CD4-positive, alpha-beta T cell treated with Interleukin-12 subunit alpha and Interleukin-12 subunit beta, for 1 hour (primary cell): ENCODE measurements around the gene WDR62.
"Not testable (repeated sequence)": the region's sequence is repeated elsewhere in the genome, so short reads cannot be mapped to it uniquely, and the experiment has no call there.

ENCODE experiments used
- DNase-seq: peaks from one replicate; pipeline ENCODE4 v3.0.0-alpha.2; 2020

WDR62 gene

GRCh38 chr19:36040495-36040894, 14.2 kb upstream of the WDR62 start:
- no peak for DNase-seq

DNA sequence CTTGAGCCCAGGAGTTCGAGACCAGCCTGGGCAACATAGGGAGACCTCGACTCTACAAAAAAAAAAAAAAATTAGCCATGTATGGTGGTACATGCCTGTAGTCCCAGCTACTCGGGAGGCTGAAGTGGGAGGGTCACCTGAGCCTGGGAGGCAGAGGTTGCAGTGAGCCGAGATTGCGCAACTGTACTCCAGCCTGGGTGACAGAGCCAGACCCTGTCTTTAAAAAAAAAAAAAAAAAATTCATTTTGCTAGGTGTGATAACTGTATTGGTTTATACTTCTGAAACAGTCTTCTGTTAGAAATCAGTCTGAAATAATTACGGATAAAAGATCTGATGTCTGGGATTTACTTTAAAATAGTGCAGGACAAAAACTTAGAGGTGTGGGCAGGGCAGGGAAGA, 13.6 kb upstream of the WDR62 start:
- DNase-seq, result not testable (repeated sequence)

DNA sequence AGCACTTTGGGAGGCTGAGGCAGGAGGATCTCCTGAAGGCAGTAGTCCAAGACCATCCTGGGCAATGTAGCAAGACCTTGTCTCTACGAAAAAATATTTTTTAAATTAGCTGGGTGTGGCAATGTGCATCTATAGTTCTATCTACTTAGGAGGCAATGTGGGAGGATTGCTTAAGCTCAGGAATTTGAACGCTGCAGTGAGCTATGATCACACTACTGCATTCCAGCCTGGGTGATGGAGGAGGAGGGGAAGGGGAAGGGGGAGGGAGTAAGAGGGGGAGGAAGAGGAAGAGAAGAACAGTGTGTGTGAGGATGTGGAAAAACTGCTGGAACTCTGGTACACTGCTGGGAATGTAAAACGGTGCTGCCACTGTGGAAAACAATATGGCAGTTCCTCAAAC, 12.9 kb upstream of the WDR62 start:
- DNase-seq, result no peak

DNA sequence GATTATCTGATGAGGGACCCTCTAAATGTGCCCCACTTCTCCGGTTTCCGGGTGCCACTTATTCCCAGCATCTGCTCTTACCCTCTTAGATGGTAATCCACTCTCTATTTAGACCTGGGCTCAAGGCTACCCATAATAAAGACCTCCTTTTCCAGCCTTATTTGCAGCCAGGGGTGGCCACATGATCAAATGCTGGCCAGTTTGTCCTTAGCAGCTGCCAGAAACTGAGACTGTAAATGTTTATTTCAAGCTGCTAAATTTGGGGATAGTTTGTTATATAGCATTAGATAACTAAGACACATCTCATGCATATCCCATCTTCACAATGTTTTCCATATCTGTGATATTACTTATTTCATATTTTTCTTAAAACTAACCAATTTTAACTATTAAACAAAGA, 10.7 kb upstream of the WDR62 start:
- DNase-seq, result no peak

DNA sequence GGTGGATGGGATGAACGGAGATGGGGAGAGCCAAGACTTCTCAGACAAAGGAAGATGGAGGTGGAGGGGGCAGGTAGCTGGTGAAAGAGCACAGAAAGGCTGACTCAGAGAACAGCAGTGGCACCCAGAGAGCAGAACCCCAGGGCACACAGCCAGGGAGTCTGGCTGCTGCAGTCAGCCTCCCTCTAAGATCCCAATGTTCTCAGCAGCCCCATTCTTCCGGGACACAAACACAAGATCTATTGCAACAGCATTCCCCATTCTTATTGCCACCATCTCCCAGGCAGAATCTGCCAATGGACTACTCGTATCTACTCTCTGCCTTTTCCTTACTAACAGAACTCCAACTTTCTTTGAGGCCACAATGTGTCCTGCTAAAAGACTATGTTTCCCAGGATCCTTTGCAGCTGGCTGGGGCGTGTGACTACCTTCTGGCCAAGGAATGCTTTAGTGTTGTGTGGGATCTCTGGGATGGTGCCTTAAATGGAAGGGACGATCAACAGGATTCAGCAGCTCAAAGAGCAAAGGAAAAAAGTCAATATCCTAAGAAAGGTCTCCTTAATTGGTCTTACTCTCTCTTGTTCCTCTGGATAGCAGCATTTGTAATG, 8.2 kb upstream of the WDR62 start:
- DNase-seq, result no peak

DNA sequence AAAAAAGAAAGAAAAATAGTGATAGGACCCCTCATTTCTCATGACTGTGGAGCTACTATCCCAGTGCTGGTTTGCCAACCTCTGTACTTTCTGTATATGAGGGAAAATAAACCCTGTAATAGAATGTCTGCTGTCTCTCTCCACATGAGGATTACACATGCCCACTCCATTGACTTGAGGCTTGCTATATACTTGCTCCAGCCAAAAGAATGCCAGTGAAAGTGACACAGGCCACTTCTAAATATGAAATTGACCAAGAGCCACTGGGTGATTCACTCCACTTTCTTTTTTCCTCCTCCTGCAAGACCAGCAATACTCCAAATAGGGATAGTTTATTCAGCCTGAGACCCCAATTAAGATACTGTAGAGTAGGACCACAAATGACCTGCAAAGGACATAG, 6.9 kb upstream of the WDR62 start:
- no peak for DNase-seq

- DNase-seq, result no peak
Measured at GRCh38 chr19:36049080-36049698, 5.5 kb upstream of the WDR62 start.

DNA sequence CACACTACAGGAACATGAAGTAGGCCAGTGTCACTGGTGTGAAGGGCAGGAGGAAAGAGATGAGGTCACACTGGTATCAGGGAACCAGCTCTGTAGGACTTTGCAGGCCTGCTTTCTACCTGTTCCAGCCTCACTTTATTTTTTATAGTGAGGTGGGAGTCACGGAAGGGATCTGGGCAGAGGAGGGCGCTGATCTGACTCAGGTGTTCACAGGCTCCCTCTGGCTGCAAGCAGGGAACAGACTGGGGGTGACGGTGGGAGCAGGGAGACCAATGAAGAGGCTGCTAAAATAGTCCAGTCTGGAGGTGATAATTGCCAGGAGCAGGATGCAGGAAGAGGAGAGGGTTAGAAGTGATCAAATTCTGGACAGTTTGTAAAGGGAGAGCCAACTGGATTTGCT, 3.5 kb upstream of the WDR62 start:
- DNase-seq, result no peak

- no peak for DNase-seq
Measured at GRCh38 chr19:36051637-36052036, 3.1 kb upstream of the WDR62 start.

- DNase-seq, result peak; percentile 100
Measured at GRCh38 chr19:36054119-36054732, 471 bp upstream of the WDR62 start, which contains the start of gene THAP8. Gene THAP8, minus strand, starts transcription at chr19:36054285. Its CDS starts 68 bp downstream, at chr19:36054217.

DNA sequence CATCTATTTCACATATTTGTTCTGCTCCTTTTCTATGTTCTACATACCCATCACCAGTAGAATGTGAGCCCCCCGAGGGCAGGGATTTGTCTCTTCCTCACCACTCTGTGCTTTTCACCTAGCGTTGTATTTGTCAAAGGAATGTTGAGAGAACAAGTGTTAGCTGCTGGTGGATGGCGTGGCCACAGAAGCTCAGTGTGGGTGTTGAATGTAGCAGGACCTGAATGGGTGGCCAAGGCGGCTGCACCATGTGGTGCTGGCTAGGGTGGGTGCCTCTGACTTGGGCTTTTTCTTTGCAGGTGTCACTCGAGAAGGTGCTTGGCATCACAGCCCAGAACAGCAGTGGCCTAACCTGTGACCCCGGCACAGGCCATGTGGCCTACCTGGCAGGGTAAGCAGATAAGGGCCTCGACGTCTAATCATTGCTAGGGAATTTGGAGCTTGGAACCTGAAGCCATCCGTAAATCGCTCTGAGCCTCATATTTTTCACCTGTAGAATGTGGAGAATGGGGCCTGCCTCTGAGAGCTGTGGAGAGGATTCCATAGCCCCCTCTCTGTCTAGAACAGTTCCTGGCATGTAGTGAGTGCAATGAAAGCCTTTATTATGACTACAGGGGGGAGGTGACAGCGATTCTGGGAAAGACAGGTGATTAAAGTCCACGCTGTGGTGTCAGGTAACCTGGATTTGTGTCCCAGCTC, 3.9 kb downstream of the WDR62 start:
- DNase-seq, result no peak

DNA sequence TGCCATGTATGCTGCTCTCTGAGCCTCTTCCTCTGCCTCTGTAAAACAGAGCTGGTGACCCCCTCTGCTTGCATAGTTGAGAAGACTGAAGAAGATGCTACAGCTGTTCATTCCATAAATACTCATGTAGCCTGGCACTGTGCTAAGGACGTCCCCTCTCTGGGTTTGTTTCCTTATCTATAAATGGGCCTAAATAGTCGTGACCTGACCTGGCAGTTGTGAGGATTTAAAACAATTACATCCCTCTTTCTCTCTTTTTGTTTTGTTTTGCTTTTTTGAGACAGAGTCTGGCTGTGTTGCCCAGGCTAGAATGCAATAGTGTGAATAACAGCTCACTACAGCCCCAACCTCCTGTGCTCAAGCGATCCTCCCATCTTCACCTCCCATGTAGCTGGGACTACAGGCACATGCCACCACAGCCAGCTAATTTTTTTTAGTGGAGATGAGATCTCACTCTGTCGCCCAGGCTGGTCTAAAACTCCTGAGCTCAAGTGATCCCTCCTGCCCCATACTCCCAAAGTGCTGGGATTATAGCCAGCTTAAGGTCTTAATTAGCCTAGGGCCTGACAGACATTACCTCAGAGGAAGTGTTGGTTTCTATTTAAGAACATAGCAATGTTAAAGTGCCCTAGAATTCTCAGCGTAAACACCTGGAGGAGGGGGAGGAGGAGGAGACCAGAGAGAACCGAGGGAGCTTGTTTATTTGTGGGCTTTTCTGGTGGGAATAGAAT, 4.6 kb downstream of the WDR62 start:
- no peak for DNase-seq

DNA sequence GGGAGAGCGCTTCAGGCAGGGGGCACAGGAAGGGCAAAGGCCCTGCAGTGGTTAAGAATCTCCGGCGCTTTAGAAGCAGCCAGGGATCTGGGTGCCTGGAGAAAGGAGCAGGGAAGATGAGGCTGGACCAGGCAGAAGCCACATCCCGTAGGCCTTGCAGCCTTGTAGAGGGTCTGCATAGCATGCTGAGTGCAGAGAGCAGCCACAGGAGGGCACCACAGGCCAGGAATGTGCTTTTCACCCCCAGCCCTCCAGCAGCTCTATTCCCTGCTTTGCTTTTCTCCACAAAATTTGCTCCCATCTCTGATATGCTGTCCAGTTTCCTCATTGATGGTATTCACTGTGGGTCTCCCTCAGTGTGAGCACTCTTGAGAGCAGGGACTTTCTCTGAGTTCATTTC, 5.7 kb downstream of the WDR62 start:
- peak; percentile 19 for DNase-seq

DNA sequence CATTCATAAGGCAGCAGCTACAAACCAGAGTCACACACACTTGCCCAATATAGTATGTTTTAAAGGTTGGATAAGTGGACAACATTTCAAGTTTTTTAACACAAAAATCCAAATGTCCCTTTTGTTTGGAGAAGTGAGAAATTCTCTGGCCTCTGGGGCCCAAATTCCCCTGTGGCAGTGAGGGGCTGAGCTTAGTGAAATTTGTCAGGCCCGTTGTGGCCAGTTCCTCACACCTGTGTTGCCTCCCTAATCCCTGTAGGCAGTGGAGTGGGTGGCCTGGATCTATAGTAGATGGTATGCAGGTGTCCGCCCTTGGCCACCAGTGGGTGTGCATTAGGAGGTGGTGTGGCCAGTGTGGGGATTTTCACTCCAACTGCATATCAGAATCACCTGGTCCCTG, 6.7 kb downstream of the WDR62 start:
- no peak for DNase-seq

- DNase-seq, result no peak
Measured at GRCh38 chr19:36064826-36065225, 10.1 kb downstream of the WDR62 start.

DNA sequence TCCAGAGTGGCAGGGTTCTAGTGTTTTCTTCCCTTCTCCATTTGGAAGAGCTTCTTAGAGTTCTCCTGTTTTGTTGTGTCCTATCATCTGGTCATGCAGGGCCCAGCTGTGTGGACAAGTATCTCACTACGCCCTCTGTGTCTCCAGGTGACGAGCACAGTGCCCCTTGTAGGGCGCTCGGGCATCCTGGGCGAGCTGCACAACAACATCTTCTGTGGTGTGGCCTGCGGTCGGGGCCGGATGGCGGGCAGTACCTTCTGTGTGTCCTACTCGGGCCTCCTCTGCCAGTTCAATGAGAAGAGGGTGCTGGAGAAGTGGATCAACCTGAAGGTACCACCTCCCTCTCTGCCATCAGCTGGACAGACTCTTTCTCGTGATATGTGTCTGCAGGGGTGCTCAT, 13.0 kb downstream of the WDR62 start:
- DNase-seq, result no peak

DNA sequence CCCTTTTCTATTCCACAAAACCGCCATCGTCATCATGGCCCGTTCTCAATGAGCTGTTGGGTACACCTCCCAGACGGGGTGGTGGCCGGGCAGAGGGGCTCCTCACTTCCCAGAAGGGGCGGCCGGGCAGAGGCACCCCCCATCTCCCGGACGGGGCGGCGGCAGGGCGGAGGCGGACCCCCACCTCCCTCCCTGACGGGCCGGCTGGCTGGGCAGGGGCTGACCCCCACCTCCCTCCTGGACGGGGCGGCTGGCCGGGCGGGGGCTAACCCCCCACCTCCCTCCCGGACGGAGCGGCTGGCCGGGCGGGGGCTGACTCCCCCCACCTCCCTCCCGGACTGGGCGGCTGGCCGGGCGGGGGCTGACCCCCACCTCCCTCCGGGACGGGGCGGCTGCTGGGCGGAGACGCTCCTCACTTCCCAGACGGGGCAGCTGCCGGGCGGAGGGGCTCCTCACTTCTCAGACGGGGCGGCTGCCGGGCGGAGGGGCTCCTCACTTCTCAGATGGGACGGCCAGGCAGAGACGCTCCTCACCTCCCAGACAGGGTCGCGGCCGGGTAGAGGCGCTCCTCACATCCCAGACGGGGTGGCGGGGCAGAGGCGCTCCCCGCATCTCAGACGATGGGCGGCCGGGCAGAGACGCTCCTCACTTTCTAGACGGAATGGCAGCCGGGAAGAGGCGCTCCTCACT, 14.3 kb downstream of the WDR62 start:
- DNase-seq, result not testable (repeated sequence)

GRCh38 chr19:36072081-36072480, 17.4 kb downstream of the WDR62 start:
- DNase-seq, result no peak

DNA sequence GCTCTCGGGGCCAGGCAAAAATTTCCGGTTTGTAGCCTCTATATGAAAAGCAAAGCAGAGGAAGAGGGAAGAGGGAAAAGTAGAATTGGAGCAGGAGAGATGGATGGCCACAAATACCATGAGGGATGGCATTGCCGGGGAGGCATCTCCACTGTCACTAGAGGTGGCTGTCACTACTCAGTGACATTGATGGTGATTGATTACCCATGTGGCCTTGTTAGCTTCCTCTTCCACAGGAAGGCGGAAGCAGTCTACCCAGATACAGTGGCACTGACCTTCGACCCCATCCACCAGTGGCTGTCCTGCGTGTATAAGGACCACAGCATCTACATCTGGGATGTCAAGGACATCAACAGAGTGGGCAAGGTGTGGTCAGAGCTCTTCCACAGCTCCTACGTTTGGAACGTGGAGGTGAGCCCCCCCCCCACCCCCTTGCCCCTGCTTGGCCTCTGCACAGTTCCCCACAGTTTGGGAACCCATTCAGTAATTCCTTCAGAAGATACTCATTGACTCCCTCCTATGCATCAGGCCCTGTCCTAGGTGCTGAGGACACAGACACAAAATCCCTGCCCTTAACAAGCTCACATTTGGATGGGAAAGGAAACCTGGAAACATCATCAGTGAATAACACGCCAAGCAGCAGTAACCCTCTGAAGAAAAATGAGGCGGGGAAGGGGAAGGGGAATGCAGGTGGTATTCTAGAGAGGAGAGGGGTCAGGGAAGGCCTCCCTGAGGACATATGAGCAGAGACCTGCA, 18.6 kb downstream of the WDR62 start:
- no peak for DNase-seq

GRCh38 chr19:36079389-36079945, 24.8 kb downstream of the WDR62 start:
- DNase-seq, result no peak

DNA sequence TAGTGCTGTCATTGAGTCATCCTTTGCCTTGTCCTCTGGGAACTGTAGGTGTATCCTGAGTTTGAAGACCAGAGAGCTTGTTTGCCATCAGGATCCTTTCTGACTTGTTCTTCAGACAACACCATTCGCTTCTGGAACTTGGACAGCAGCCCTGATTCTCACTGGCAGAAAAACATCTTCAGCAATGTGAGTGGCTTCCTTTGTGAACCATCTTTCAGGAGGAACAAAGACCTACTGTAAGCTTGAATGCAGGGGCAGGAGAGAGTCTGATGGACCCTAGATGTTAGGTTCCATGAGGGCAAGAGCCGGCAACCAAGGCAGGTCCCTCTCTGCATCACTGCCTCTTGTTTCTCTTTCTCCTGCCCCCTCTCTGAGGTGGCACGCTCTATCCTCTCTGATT, 26.7 kb downstream of the WDR62 start:
- DNase-seq, result no peak

DNA sequence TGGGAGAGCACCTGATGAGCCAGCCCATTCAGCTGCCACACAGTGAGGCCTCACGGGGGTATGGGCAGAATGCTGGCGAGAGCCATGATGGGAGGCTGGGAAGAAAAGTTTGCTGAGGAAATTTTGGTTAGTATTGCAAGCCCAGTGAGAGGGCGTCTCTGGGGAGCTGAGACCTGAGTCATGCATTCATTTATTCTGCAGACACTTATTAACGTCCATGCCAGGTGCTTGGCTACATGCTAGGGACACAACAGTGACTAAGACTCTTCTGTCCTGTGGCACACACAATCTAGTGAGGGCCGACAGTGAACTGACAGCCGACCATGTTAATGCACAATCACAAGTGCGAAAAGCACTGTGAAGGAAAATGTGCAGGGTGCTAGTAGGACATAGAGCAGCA, 27.2 kb downstream of the WDR62 start:
- DNase-seq, result no peak
